ENCODE results near the gene ATG7. TPM values are rescaled to one million over a fixed set of nuclear protein-coding genes. Genes with fewer than 3 reads are reported as not detected.
"Not testable (repeated sequence)": the region's sequence is repeated elsewhere in the genome, so short reads cannot be mapped to it uniquely, and the experiment has no call there.

ATG7 gene
- total RNA-seq, 2 experiments from 2014 or later: 21.7 to 28.4 TPM

DNA sequence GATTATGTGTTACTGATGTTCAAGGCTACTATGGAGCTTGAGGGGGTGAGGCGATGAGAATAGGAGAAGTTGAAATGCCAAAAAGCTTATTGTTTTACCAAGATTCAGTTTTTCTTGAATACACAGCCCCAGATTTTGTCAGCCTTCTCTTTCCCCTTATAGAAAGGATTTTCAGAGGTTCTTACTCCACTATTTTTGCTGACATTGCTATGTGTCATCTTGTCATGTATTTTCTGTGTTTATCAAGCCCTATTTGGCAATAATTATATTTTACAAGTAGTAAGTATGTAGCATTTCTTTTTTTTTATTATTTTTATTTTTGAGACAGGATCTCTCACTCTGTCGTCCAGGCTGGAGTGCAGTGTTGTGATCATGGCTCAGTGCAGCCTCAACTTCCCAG lies 133.1 kb downstream of the ATG7 start:
- Histone ChIP-seq H3K27ac (ENCODE audit: low read depth, low read length, poor library complexity, severe bottlenecking) (no peak overlapping the region), H3K4me1 (ENCODE audit: insufficient read depth, low read length, poor library complexity, severe bottlenecking) (no peaks in the 10 kb centered on the region), H2AFZ (ENCODE audit: low read length) (no peak overlapping the region), H4K20me1 (ENCODE audit: insufficient read depth, low read length) (no peaks in the 10 kb centered on the region), H3K4me3 (ENCODE audit: low read depth, low read length, poor library complexity, severe bottlenecking) (no peak overlapping the region), H3K36me3 (ENCODE audit: insufficient read depth, low read length) (no peaks in the 10 kb centered on the region; the same call in 1 of the 2 replicates), H3K9me2 (ENCODE audit: insufficient read depth, low read length) (no peaks in the 10 kb centered on the region), H3K9me3 (ENCODE audit: low read length) (no peaks in the 10 kb centered on the region), H3K79me2 (ENCODE audit: insufficient read depth, low read depth, low read length) (no peaks in the 10 kb centered on the region), H3K4me2 (ENCODE audit: low read length) (no peak overlapping the region)
- ChIA-PET POLR2A (interaction anchor here (0.7 kb wide), 1 partner anchor 167 kb away, joined by 3 read pairs; no protein-coding TSS in a partner anchor), CTCF (ENCODE audit: unreplicated experiment) (no interaction called here)
- BruUV-seq (replicated peaks): no TSS peak
- no peak for DNase-seq (ENCODE audit: low spot score)
- intact Hi-C loops (cut with micrococcal nuclease; ENCODE audit: unreplicated experiment): no loop called here
- TF ChIP-seq, protein P1, sequence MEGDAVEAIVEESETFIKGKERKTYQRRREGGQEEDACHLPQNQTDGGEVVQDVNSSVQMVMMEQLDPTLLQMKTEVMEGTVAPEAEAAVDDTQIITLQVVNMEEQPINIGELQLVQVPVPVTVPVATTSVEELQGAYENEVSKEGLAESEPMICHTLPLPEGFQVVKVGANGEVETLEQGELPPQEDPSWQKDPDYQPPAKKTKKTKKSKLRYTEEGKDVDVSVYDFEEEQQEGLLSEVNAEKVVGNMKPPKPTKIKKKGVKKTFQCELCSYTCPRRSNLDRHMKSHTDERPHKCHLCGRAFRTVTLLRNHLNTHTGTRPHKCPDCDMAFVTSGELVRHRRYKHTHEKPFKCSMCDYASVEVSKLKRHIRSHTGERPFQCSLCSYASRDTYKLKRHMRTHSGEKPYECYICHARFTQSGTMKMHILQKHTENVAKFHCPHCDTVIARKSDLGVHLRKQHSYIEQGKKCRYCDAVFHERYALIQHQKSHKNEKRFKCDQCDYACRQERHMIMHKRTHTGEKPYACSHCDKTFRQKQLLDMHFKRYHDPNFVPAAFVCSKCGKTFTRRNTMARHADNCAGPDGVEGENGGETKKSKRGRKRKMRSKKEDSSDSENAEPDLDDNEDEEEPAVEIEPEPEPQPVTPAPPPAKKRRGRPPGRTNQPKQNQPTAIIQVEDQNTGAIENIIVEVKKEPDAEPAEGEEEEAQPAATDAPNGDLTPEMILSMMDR (conservative IDR thresholded peaks at IDR 0.05; ENCODE audit: low read length): no peak
- TF ChIP-seq EZH2phosphoT487 (IDR thresholded peaks at IDR 0.05; ENCODE audit: borderline replicate concordance, low read depth, low read length): no peak

DNA sequence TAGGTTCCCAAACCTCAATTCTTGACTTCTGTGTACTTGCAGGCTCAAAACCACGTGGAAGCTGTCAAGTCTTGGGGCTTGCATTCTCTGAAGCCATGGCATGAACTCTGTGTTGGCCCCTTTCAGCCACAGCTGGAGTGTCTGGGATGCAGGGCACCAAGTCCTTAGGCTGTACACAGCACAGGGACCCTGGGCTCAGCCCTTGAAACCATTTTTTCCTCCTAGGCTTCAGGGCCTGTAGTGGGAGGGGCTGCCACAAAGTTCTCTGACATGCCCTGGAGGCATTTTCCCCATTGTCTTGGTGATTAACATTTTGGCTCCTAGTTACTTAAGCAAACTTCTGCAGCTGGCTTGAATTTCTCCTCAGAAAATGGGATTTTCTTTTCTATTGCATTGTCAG lies 135.4 kb downstream of the ATG7 start:
- no peak overlapping the region for H2AFZ ChIP-seq (ENCODE audit: low read length)
- TF ChIP-seq EZH2phosphoT487 (IDR thresholded peaks at IDR 0.05; ENCODE audit: borderline replicate concordance, low read depth, low read length): no peak
- TF ChIP-seq, protein P1 (conservative IDR thresholded peaks at IDR 0.05; ENCODE audit: low read length): no peak
- CTCF ChIA-PET (ENCODE audit: unreplicated experiment): no interaction called here
- BruUV-seq (replicated peaks): no TSS peak
- no peak overlapping the region for H3K4me3 ChIP-seq (ENCODE audit: low read depth, low read length, poor library complexity, severe bottlenecking)
- DNase-seq (ENCODE audit: low spot score): no peak
- H3K36me3 ChIP-seq (ENCODE audit: insufficient read depth, low read length): no peaks in the 10 kb centered on the region; the same call in 1 of the 2 replicates
- no peaks in the 10 kb centered on the region for H3K79me2 ChIP-seq (ENCODE audit: insufficient read depth, low read depth, low read length)
- H3K4me1 ChIP-seq (ENCODE audit: insufficient read depth, low read length, poor library complexity, severe bottlenecking): no peaks in the 10 kb centered on the region
- POLR2A ChIA-PET: no interaction called here
- H3K9me3 ChIP-seq (ENCODE audit: low read length): no peaks in the 10 kb centered on the region
- H3K4me2 ChIP-seq (ENCODE audit: low read length): no peak overlapping the region
- H3K9me2 ChIP-seq (ENCODE audit: insufficient read depth, low read length): no peaks in the 10 kb centered on the region
- intact Hi-C loops (cut with micrococcal nuclease; ENCODE audit: unreplicated experiment): no loop called here
- no peaks in the 10 kb centered on the region for H4K20me1 ChIP-seq (ENCODE audit: insufficient read depth, low read length)
- no peak overlapping the region for H3K27ac ChIP-seq (ENCODE audit: low read depth, low read length, poor library complexity, severe bottlenecking)

DNA sequence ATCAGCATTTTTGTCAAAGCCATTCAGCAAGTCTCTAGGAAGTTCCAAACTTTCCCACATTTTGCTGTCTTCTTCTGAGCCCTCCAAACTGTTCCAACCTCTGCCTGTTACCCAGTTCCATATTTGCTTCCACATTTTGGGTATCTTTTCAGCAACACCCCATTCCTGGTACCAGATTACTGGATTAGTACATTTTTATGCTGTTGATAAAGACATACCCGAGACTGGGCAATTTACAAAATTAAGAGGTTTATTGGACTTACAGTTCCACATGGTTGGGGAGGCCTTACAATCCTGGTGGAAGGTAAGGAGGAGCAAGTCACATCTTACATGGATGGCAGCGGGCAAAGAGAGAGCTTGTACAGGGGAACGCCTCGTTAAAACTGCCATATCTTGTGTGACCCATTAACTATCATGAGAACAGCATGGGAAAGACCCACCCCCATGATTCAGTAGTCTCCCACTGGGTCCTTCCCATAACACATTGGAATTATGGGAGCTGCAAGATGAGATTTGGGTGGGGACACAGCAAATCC lies 136.2 kb downstream of the ATG7 start:
- CTCF ChIA-PET (ENCODE audit: unreplicated experiment); BruUV-seq (replicated peaks); DNase-seq (ENCODE audit: low spot score); H3K4me1 ChIP-seq (ENCODE audit: insufficient read depth, low read length, poor library complexity, severe bottlenecking); POLR2A ChIA-PET; H3K27ac ChIP-seq (ENCODE audit: low read depth, low read length, poor library complexity, severe bottlenecking); H3K9me2 ChIP-seq (ENCODE audit: insufficient read depth, low read length); H3K36me3 ChIP-seq (ENCODE audit: insufficient read depth, low read length); H4K20me1 ChIP-seq (ENCODE audit: insufficient read depth, low read length); intact Hi-C loops (cut with micrococcal nuclease; ENCODE audit: unreplicated experiment); H2AFZ ChIP-seq (ENCODE audit: low read length); H3K79me2 ChIP-seq (ENCODE audit: insufficient read depth, low read depth, low read length); H3K4me2 ChIP-seq (ENCODE audit: low read length); H3K4me3 ChIP-seq (ENCODE audit: low read depth, low read length, poor library complexity, severe bottlenecking); H3K9me3 ChIP-seq (ENCODE audit: low read length): not testable (repeated sequence)

Measured in OCI-LY7 (cell line).